ENCODE data around the gene LSM14B.

Gene LSM14B

DNA sequence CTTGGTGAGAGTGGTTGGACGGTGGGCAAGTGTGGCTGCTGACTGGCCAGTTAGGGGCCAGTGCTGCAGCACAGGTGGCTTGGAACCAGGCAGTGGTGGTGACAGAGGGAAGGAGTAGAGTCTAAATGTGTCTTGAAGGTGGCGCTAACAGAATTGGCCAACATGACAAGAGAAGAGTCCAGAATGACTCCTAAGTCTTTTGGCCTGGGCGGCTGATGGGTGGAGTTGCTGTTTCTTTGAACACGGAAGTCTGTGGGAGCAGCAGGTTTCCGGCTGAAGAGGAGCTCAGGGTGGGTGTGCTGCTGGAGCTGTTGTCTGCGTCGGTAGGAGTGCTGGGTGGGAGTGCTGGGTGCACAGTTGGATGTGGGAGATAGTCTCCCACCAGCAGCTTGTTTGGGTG, 10.1 kb downstream of the LSM14B start:
- no peak for DNase-seq (ENCODE audit: low read depth in 2 of 2)

DNA sequence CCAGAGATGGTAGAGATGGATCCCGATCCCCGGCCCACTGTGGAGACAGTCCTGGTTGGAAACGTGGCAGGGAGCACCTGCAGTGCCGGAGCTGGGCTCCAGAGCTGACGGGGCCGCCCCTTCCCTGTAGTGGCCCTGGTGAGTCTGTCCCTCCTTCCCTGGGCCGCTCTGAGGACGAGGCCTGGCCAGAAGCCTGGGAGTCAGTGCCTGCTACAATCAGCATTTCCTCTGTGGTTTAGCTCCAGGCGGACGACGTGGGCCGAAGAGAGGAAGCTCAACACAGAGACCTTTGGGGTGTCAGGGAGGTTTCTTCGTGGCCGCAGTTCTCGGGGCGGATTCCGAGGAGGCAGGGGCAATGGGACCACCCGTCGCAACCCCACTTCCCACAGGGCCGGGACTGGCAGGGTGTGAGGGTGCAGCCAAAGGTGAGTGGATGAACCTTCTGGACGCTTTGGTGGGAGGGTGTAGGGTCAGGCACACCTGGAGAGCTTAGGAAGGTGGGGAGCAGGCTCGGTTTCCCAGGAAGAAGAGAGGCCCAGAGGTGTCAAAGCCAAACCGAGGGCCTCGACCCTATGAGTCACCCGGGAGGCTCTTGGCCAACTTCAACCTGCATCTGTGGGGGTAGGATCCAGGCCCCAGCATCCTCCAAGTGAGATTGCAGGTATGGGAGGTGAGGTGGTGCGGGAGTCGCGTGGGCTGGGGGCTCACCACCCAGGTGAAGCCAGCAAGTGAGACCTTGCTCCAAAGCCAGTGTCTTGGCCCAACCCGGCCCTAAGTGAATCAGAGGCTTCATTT, 11.0 kb downstream of the LSM14B start:
- DNase-seq (ENCODE audit: low read depth in 2 of 2), result no peak

DNA sequence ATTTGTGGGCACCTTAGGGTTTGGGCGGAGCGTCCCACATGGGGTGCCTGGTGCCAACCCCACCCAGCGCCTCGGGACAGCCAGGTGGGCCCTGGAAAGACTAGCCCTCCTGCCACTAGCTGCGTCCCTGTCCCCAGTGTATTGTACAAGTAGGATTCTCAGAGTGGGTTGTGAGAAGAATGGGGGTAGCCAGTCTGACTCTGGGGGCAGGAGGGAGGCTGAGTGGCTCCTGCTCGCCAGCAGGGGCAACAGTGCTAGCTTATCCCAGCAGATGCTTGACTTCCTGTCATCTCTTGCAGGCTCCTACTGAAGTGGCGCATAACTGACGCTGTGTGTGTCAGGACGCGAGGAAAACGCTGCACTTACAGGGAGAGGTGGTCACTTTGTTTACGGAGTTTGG, 11.6 kb downstream of the LSM14B start:
- DNase-seq (ENCODE audit: low read depth in 2 of 2), result no peak

DNA sequence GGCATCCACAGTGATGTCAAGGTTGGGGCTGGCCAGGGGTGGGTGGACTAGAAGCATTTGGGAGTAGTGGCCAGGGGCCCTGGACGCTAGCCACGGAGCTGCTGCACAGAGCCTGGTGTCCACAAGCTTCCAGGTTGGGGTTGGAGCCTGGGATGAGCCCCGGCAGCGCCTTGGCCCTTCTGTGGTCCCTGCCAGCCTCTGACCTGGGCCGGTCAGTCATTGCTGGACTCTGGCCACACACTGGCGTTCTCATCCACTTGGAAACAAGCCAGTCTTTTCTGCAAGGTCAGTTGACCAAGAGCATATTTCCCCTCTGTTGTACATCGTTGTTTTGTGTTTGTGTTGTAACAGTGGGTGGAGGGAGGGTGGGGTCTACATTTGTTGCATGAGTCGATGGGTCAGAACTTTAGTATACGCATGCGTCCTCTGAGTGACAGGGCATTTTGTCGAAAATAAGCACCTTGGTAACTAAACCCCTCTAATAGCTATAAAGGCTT, 12.5 kb downstream of the LSM14B start:
- no peak for DNase-seq (ENCODE audit: low read depth in 2 of 2)

DNA sequence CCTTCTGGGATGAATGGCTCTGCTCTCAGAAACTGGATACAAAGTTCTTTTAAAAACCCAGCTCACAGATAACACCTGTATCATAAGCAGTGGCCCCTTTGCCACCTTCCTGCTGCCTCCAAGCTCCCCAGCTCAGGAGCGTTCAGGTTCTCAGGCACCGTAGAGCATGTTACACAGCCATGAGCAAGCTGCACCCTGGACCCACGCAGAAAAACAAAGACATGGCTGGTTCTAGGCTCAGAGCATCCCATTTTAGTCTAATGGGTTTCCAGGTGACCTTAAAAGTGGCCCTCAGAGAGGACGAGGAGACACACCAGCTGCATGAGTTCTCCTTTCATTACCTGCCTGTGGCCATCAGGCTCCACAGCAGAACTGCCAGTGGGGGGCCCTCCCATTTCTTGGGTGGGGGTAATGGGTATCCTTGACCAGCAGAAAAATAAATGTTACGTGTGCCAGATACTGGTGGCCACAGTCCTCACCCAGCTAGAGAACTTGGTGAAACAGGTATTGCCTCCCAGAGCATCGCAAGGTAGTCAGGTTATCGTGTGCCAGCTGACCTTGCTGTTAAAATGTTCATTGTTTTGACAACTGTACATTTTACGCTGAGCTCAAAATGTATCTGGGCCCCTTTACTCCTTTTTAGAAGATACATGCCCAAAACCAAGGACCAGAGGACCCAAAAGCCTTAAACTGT, 13.4 kb downstream of the LSM14B start:
- no peak for DNase-seq (ENCODE audit: low read depth in 2 of 2)

DNA sequence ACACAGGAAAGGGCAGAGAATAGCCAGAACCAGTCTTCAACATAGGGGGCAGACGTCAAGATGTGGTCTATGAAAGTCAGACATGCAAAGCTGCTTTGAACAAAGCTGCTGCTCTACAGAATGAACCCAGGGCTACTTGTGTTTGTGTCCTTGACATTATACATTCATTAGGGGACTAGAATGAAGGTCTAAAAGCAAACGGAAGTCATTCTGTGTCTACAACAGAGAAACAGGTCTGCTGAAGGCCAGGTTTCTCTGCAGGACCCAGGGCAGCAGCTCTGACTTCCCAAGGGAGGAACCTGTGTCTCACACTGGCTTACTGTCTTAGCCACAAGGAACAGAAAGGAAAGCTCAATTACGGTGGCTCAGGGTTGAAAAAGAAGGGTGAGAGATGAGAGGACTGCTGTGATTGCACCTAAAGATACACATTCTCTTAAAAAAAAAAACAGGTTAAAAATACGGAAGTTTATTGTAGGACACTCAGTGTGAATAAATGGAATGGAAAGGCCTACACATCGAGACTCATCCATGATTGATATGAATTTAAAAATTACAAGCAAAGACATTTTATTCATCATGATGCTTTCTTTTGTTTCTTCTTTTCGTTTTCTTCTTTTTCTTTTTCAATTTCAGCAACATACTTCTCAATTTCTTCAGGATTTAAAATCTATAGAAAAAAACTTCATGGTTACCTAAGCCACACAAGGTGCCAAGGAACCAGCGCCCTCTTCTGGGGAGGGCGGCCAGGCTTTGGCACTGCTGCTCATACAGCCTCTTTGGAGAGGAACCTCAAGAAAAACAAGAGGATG, 14.2 kb downstream of the LSM14B start:
- DNase-seq (ENCODE audit: low read depth in 2 of 2), result no peak

DNA sequence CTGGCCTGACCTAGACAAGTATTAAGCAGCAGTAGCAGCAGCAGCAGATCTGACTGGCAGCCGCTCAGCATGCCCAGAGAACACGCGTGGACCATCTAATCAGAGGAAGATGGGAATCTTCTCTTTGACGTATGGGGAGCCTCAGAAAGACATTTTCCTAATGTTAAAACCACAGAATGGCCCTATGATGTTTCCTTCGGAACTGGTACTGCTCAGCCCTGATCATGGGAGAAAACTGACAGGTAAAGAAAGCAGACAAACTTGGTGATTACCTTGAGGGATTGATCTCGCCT, 14.8 kb downstream of the LSM14B start:
- no peak for DNase-seq (ENCODE audit: low read depth in 2 of 2)

DNA sequence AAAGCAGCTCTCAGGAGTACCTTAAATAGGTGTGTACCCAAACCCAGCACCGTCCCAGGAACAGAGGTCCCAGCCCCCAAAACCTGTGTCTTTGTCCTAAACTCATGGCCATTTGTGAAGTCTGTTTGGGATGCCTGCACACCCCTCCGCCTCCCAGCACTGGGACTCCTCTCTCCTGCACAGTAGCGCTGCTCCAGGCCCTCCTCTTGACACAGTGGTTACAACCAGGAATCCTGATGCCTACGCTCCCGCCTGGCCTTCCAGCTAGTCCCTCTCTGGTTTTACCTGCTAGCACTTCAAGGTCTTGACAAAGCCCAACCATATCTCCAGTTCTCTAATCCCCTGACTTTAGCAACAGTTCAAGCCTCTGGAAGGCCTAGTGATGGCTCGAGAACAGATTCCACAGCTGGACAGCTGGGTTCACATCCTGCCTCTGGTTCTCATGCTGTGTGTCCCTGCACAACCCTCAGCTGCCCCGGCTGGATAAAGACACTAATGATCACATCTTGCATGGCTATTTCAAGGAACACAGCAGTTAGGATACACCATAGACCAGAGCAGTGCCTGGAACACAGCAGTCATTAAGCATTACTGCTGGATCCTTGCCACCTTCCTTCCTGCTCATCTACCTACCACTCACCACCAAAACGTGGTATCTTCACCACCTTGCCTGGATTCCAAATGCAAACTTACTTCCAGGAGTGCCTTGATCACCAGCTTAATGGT, 15.4 kb downstream of the LSM14B start:
- no peak for DNase-seq (ENCODE audit: low read depth in 2 of 2)

DNA sequence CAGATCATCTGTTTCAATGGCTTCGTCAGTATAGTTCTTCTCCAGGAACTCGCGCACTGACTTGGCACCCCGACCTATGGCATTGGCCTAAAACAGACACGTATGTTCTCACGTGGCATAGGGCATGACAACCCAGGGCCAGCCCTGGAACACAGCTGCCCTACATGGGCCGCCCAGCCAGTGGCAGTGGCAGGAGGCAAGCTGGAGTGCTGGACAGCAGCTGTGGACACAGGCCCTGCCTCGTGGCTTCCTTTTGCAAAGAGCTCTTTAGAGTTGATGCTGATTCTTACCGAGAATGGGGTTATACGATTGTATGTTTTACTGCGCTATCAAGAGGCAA, 15.9 kb downstream of the LSM14B start:
- no peak for DNase-seq (ENCODE audit: low read depth in 2 of 2)

DNA sequence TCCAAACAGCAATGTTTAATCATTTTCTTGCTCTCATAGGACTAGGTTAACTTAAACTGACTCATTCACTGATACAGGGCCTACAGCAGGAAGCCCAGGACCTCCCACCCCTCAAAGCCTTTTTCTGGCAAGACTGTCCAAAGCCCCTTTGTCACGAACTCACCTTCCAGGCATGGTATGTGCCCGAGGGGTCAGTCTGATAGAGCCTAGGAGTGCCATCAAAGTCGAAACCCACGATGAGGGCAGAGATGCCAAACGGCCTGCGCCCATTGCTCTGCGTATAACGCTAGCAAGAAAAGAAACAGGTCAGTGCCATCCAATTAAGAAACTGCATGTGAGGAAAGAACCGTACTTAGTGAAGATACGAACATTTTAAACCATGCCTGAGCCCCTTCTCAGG, 16.6 kb downstream of the LSM14B start:
- no peak for DNase-seq (ENCODE audit: low read depth in 2 of 2)

DNA sequence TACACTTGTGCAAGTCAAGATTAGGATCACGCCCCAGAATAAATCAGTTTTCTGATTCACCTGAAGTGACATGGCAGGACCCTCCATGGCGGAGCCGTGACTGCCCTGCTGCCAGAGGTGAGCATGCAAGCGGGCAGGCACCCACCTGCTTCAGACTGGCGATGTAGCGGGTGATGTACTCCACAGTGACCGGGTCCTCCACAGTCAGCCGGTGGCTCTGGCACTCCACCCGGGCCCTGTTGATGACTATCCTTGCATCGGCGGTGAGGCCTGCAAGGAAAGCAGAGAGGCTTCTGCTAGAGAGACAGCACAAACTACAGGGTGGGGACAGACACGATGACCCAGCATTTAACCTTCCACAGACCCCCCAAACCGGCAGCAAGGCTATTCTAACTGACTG, 17.4 kb downstream of the LSM14B start:
- no peak for DNase-seq (ENCODE audit: low read depth in 2 of 2)

DNA sequence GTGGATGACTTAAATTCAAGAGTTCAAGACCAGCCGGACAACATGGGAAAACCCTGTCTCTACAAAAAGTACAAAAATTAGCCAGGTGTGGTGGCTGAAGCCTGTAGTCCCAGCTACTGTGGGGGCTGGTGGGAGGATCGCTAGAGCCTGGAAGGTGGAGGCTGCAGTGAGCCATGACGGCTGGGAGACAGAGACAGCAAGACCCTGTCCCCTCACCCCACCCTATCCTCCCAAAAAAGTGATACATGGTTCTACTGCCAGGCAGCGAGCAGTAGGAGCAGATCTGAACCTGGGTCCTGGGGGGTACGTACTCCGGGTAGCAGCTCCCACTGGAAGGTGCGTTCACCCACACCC, 18.7 kb downstream of the LSM14B start:
- no peak for DNase-seq (ENCODE audit: low read depth in 2 of 2)

DNA sequence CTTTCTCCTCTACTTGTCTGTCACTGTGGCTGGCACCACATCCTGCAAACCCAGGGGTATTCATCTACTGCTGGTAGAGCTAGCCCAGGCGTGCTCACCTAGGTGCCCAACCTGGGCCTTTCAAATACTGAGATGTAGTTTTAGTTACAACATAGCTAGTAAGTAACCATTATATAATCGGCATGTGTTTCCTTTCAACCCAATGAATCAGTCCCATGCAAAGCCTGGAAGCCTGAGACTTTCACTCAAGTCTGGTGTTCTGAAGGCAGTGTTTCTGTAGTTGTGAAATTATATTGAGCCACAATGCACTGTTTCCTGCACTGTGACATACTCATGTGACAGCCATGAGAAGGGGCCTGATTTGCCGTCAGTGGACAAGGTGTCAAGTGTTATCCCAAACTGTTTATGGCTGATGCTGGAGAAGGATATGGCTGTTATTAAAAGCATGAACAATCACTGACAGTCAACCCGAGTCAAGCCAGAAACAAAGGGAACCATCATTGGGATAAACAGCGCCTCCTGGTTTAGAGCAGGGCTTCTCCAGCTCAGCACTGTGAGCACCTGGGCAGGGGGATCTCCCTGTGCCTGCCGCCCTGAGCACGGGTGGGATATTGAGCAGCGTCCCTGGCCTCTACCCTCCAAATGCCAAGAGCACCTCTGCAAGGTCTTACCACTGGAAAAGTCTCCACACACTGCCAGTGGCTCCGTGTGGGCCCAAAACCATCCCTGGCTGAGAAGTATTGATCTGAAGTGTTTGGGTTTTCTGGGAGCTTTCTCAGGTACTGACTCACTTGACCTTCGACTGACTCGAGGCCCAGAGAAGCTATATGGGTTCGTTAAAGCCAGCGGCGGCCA, 19.3 kb downstream of the LSM14B start:
- DNase-seq (ENCODE audit: low read depth in 2 of 2), result no peak

DNA sequence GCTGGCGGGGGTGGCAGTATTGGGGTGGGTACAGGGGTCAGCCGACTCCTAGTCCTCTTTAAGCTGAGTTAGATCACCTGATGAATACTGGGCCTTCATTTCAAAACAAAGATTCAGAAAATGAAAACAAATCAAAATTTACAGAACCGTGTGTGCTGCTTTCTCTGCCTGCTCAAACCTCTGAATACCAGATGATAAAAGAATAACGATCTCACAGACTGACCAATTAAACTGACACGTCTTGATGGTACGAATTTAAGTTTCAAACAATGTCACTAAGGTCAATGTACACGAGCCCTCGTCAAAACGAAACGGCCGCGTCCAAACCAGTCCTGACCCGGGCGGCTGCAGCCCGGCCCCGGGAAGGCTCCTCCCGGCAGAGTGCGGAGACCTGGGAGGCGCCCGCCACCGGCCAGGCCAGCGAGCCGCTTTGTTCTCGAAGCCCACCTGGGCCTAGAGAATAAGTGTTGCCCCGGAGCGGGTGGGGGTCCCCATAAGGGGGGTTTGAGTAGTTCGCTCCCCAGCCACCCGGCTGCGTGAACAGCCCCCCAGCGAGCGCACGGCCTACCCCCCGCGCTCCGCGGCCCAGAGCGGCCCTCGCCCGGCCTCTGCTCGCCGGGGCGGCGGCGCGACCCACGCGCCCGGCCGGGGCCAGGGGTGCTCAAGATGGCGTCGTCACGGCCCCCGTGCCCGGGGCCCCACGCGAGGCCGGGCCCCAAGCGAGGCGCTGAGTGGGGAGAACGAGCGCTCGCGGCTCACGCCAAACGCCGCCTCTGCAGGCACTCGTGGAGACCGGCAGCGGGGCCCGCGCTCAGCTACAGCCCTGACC, 20.2 kb downstream of the LSM14B start:
- DNase-seq (ENCODE audit: low read depth in 2 of 2), result no peak

DNA sequence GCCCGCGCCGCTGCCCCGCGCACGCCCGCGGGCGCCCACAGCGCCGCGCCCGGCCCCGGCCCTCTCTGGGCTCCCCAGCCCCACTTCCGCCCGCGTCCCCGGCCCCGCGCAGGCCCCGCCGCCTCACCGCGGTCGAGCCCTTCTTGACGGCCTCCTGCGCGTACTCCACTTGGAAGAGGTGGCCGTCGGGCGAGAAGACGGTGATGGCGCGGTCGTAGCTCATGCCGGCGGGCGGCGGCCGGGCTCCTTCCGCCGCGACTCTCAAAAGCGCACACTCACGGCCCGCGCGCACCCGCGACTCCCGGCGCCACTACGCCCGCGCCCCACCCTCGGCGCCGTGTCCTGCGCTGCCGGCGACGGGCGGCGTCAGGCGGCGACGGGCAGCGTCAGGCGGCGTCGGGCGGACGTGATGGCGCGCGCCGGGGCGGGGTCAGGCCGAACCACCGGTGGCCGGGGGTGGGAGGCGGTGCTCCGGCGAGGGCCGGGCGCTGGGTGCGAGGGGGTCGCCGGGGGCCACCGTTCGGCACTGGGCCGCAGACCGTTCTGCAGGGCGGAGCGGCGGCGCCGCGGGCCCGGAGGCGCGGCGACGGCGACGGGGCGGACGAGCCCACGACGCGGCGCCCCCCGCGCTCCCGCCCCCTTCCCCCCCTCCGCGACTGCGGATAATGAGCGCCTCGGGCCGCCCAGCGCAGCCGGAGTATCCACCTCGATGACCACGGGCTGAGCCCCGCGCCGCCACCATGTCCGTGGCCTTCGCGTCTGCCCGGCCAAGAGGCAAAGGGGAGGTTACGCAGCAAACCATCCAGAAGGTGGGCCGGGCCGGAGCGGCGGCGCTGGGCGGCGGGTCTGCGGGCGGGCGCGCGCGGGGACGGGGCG, 21.0 kb downstream of the LSM14B start, which contains the start of the genes PSMA7 and SS18L1:
TSS of gene PSMA7 (minus strand) at position 314 of the 876 bp plus-strand sequence. CDS start at position 223, 91 bp downstream.
TSS of gene SS18L1 (plus strand) at position 689 of the 876 bp plus-strand sequence. CDS start at position 741, 52 bp downstream.
- peak; percentile 58 to 67 for DNase-seq (ENCODE audit: low read depth in 2 of 2)

DNA sequence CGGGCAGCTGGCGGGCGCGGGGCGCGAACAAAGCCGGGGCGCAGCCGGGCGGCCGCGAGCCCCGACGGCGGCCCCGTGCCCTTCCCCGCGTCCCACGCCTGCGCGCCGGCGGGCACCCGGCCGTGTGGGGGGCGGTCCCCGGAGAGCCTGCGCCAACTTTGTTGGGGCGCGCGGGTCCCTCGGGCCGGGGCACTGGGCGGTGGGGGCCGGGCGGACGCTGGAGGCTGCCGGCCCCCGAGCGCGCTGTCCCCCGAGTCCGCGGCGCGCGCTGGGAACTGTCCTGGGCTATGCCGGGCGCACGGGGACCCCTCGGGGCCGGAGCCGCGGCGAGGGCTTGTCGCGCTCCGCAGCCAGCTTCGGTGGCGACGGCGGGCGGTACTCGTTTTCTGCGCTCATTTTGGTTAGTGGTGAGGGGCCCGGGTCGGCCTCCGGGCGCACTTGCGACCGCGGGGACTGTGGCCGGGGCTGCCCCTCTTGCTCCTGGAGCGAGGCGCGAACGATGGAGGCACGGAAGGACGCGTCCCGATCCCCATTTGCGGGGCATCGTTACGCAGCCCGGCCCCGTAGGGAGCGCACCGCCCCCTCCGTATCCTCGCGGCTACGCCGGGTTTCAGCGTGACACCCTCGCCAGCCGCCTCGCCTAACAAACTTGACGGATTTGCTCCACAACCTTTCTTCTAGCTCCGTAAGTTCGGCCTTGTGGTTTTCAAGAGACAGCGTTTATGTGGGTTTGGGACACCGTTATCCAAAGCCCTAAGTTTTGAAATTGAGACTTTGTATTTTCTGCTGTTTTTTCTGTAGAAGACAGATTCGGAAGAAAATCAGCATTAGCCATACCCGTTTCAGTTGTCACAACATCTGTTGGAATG, 21.9 kb downstream of the LSM14B start:
- DNase-seq (ENCODE audit: low read depth in 2 of 2), result no peak

DNA sequence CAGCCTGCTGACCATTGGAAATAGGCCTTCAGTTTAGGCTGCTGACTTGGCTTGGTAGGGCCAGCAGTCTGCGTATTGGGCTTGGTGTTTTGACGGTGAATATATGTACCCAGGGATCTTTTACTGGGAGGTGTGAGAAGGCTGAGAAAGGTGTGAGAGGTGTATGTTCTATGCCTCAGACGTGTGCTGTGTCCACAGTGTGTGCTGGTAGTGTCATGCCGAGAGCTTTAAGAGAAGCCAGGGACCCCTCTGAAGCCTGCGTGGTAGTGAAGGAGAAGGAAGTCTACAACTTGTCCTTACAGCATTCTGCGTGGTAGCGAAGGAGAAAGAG, 23.4 kb downstream of the LSM14B start:
- no peak for DNase-seq (ENCODE audit: low read depth in 2 of 2)

Measured in fibroblast of skin of left biceps (primary cell).